Spinal cord (tissue), 10 donors: ENCODE data around the gene FOXK1. TPM values are rescaled to one million over a fixed set of nuclear protein-coding genes. Genes with fewer than 3 reads are reported as not detected.

Experiments used
- DNase-seq, 6 donors: peaks; one replicate each; pipeline versions ENCODE4 v3.0.0 to v3.0.0-alpha.2; 2013 to 2015; ENCODE audit warnings: low spot score in 6 of 6, low read depth in 4 of 6
- H3K27ac ChIP-seq: one replicate; pipeline ENCODE4 v1.5.1; 2013; ENCODE audit warnings: low read depth, low read length, control low read depth
- H3K27me3 ChIP-seq: one replicate; pipeline ENCODE4 v1.6.1; 2013; ENCODE audit warnings: low read length; ENCODE audit not compliant: control insufficient read depth, insufficient read depth
- H3K36me3 ChIP-seq: one replicate; pipeline ENCODE4 v1.6.1; 2013; ENCODE audit warnings: low read length; ENCODE audit not compliant: control insufficient read depth, insufficient read depth
- H3K4me1 ChIP-seq: one replicate; pipeline ENCODE4 v1.6.1; 2013; ENCODE audit warnings: low read length; ENCODE audit not compliant: control insufficient read depth, insufficient read depth
- H3K4me3 ChIP-seq: one replicate; pipeline ENCODE4 v1.5.1; 2013; ENCODE audit warnings: low read depth, low read length, control low read depth
- H3K9me3 ChIP-seq: one replicate; pipeline ENCODE4 v1.6.1; 2013; ENCODE audit warnings: low read length; ENCODE audit not compliant: control insufficient read depth, insufficient read depth
- WGBS: methylation state at CpG from one replicate; pipeline ENCODE4 v1.1.5; 2013; ENCODE audit warnings: missing lambda C conversion rate; ENCODE audit not compliant: insufficient coverage; 5-methylcytosine and 5-hydroxymethylcytosine counted together
- polyA plus RNA-seq, 2 donors: library from polyadenylated mRNA; unstranded; fragments of 120-200 nt; gene quantifications; one replicate each; pipeline ENCODE4 v1.2.1, GENCODE V29; 2013; ENCODE audit not compliant: insufficient read length in 2 of 2
- total RNA-seq, 2 donors: library from RNA; depleted of rRNA in 1 of 2; stranded (reverse); fragments of 120-200 nt in 1 of 2; fragments of >200 nt in 1 of 2; gene quantifications; one replicate each; pipeline versions ENCODE4 v1.2.3 to v1.2.4, GENCODE V29; 2013 to 2014
- donor health status: healthy.

Gene FOXK1
- total and polyA plus RNA-seq, 4 donors, result 17.0 to 30.6 (median 21.9) TPM

DNA sequence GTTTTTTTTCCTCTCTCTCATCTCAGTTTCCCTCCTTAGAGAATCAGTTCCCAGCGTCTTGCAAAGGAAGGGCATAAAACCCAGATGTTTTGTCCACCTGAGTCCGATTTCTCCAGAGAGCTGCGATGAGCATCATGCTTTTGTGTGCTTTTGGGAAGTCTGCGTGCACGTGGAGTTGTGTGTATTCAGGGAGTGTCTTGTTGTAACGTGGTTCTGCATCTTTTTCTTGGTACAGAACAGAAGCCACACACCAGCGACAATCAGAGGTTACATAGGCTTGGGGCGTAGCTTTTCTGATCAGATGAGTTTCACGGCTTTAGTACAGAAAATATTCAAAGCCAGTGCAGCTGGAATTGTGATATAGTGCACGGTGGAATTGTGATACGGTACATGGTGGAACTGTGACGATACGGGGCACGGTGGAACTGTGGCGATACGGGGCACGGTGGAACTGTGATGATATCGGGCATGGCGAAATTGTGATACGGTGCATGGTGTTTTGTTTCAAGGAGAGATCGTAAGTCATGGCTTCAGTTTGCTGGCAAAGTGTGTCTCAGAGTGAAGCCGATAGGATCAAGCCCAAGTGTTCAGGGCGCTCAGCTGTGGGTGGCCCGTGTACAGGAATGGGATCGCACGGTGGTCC is 32.8 kb downstream of the FOXK1 start:
- peak overlapping the region; percentile 52 for H3K27ac ChIP-seq
- 53% methylated on average over 21 of the region's 26 CpGs for WGBS
- peaks cover 62% of the 10 kb centered on the region for H3K4me1 ChIP-seq
- no peaks in the 10 kb centered on the region for H3K27me3 ChIP-seq
- H3K4me3 ChIP-seq, result no peak overlapping the region
- no peak for DNase-seq
- no peaks in the 10 kb centered on the region for H3K9me3 ChIP-seq
- peaks cover 23% of the 10 kb centered on the region for H3K36me3 ChIP-seq

DNA sequence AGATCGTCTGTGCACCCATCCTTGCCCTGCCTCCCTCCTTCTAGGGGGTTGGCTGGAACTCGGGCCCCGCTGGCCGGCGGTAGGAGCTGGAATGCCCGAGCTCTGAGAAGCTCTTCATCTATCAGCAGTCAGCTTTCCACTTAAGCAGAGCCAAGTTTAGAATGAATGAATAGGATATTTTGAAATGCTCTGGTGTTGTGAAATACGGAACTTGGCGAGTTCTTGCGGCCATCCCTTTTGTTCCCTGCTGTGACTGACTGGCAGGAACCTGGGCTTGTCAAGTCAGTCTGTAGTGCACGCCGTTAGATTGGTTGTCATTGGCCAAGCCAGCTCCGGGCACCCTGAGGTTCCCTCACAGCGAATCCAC is 33.3 kb downstream of the FOXK1 start:
- Histone ChIP-seq H3K9me3 (no peaks in the 10 kb centered on the region), H3K4me3 (no peak overlapping the region), H3K4me1 (peaks cover 64% of the 10 kb centered on the region), H3K27me3 (no peaks in the 10 kb centered on the region), H3K36me3 (peaks cover 24% of the 10 kb centered on the region), H3K27ac (peak overlapping the region; percentile 52)
- 36% methylated on average over 7 of the region's 13 CpGs for WGBS
- peak in 2 of 6 donors; percentile 58 to 68 for DNase-seq

GRCh38 chr7:4716946-4717795 is 35.1 kb downstream of the FOXK1 start:
- Histone ChIP-seq H3K27me3 (no peaks in the 10 kb centered on the region), H3K4me1 (peaks cover 68% of the 10 kb centered on the region), H3K36me3 (peaks cover 24% of the 10 kb centered on the region), H3K9me3 (no peaks in the 10 kb centered on the region), H3K27ac (no peak overlapping the region), H3K4me3 (no peak overlapping the region)
- no peak for DNase-seq
- WGBS, result 94% methylated on average over 28 of the region's 29 CpGs

DNA sequence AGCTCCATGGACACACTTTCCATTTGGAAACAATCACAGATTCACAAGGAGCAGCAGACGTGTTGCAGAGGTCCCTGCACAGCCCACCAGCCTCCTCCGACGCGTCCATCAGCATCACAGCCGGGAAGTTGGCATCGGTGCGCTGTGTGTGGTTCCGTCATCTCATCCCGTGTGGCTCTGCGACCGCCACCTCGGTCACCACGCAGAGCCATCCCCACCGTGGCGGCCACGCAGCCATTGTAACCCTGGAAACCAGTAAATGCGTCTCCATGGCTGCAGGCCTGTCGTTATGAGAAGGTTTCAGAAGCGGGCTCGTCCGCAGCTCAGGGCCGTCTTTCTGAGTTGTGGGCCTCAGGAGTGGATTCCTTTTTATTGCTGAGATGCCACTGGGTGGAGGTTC is 36.0 kb downstream of the FOXK1 start:
- peak in 2 of 6 donors; percentile 54 to 85 for DNase-seq
- Histone ChIP-seq H3K27ac (peak overlapping the region; percentile 58), H3K27me3 (no peaks in the 10 kb centered on the region), H3K36me3 (peaks cover 33% of the 10 kb centered on the region), H3K9me3 (no peaks in the 10 kb centered on the region), H3K4me1 (peaks cover 77% of the 10 kb centered on the region), H3K4me3 (no peak overlapping the region)
- 23% methylated on average over 22 of the region's 22 CpGs for WGBS

DNA sequence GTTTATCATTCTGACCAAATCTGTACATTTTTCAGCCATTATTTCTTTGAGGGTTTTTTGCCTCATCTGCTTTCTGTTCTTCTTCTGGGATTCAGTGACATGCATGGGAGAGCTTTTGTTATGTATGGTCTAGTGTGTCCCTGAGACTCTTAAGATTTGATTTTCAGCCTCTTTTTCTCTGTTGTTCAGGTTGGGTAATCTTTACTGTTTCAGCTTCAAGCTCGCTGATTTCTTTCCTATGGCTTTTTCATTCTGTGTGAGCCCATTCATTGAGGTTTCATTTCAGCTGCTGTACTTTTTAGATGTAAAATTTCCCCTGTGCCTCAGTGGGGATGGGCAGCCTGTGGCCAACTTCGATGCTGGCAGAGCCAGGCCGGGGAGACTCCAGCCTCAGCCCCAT is 38.1 kb downstream of the FOXK1 start:
- Histone ChIP-seq H3K4me3 (no peak overlapping the region), H3K27me3 (no peaks in the 10 kb centered on the region), H3K4me1 (peaks cover 83% of the 10 kb centered on the region), H3K27ac (no peak overlapping the region), H3K9me3 (no peaks in the 10 kb centered on the region), H3K36me3 (peaks cover 33% of the 10 kb centered on the region)
- peak in 1 of 6 donors; percentile 34 for DNase-seq
- WGBS, result 60% methylated on average over 2 of the region's 3 CpGs

- peaks cover 77% of the 10 kb centered on the region for H3K4me1 ChIP-seq
- no peaks in the 10 kb centered on the region for H3K9me3 ChIP-seq
- peaks cover 27% of the 10 kb centered on the region for H3K36me3 ChIP-seq
- H3K4me3 ChIP-seq, result no peak overlapping the region
- no peak overlapping the region for H3K27ac ChIP-seq
- H3K27me3 ChIP-seq, result no peaks in the 10 kb centered on the region
- 91% methylated on average over 19 of the region's 20 CpGs for WGBS
- DNase-seq, result no peak
These were observed 40.2 kb downstream of the FOXK1 start for GRCh38 chr7:4722308-4722707.

DNA sequence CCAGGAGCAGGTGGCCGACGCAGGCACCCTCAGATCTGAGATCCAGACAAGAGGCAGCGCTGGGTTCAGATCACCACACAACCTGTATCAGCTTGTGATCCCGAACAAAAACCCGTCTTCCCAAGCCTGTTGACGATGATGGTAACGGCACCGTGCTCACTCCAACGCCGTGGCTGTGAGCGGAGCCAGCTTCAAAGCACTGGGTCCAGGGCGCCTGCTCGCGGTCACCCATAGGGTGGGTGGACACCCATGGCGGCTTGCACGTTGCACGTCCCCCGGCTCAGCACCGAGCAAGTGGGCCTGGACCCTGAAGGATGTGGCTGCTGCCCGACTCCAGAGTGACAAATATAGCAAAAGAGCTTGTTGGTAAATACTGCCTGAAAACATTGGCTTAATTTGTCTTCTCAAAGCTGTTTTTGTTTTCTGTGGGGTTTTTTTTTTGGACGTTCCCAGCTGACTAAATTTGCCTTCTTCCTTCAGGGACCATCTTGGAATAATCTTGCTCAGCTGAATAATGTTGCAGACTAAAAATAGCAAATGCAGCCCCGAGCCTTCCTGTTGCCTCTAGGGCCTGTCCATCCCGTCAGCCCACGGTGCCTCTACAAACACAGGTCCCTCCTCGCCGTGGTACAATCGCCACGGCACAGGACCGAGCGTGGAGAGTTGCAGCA is 41.0 kb downstream of the FOXK1 start:
- Histone ChIP-seq H3K4me1 (peaks cover 77% of the 10 kb centered on the region), H3K9me3 (no peaks in the 10 kb centered on the region), H3K27me3 (no peaks in the 10 kb centered on the region), H3K27ac (peak overlapping the region; percentile 29), H3K36me3 (peaks cover 33% of the 10 kb centered on the region), H3K4me3 (no peak overlapping the region)
- peak in 1 of 6 donors; percentile 74 for DNase-seq
- WGBS, result 85% methylated on average over 25 of the region's 30 CpGs

- DNase-seq, result peak in 1 of 6 donors; percentile 39
- Histone ChIP-seq H3K4me3 (peak overlapping the region; percentile 46), H3K27me3 (no peaks in the 10 kb centered on the region), H3K27ac (peak overlapping the region; percentile 96), H3K4me1 (peaks cover 74% of the 10 kb centered on the region), H3K36me3 (peaks cover 40% of the 10 kb centered on the region), H3K9me3 (no peaks in the 10 kb centered on the region)
- WGBS, result 43% methylated on average over 6 of the region's 6 CpGs
These were observed 42.5 kb downstream of the FOXK1 start for GRCh38 chr7:4724648-4725013.

DNA sequence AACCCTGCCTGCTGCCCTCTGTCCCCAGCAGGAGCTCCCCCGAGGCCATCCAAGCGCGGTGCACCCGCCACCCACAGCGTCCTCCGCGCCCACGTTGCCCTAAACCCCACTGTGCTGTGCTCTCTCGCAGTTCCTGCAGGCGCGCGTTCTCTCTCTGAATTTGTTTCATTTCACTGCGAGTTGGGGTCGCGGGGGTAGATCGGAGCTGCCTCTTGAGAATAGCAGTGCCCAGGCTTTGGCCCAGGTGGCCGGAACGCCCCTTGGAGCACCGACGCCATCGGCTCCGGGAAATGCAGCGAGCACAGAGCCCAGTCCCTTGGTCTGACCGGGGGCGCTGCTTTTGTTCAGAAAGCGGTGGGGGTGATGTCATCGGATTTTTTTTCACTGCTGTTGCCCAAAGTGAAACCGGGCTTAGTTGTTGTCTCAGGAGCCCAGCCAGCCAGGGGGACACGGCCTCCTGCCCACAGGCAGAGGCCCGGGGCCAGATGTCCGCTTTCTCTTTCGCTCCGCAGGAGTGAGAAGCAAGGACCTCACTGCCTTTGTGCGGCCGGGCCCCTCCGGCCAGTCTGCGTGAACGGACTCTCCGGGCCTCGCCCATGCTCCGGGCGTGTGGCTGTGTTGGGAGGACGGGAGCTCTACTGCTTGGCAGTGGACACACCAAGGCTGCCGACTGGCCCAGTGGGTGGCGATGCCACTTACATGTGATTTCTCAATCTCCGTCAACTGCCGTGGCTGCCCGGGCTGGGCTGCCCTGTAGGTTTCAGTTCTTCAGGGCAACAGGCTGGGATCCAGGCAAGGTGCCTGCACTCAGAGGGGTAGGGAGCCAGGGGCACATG is 43.1 kb downstream of the FOXK1 start:
- Histone ChIP-seq H3K9me3 (no peaks in the 10 kb centered on the region), H3K4me3 (peak overlapping the region; percentile 46), H3K36me3 (peaks cover 44% of the 10 kb centered on the region), H3K27ac (peak overlapping the region; percentile 96), H3K27me3 (no peaks in the 10 kb centered on the region), H3K4me1 (peaks cover 74% of the 10 kb centered on the region)
- 7% methylated on average over 48 of the region's 48 CpGs for WGBS
- peak in 2 of 6 donors; percentile 74 to 91 for DNase-seq
